Liver (tissue), 9 donors: ENCODE results near the gene MRPL54. TPM values are rescaled to one million over a fixed set of nuclear protein-coding genes. Genes with fewer than 3 reads are reported as not detected.

Source experiments
- DNase-seq: peaks from one replicate; pipeline ENCODE4 v3.0.0-alpha.2; 2017; ENCODE audit warnings: low spot score
- H3K27ac ChIP-seq, 2 donors: one replicate each; pipeline ENCODE4 v1.7.0; 2013; ENCODE audit warnings: inconsistent platforms in 2 of 2, low read length in 2 of 2, control low read depth in 1 of 2, low read depth in 1 of 2, mild to moderate bottlenecking in 1 of 2
- H3K27me3 ChIP-seq, 4 donors: one replicate each; pipeline versions ENCODE4 v1.6.1 to v1.7.0; 2013; ENCODE audit warnings: low read length in 3 of 4, inconsistent platforms in 1 of 4, mild to moderate bottlenecking in 1 of 4, moderate library complexity in 1 of 4; ENCODE audit not compliant: control insufficient read depth in 4 of 4, insufficient read depth in 4 of 4
- H3K36me3 ChIP-seq, 4 donors: one replicate each; pipeline versions ENCODE4 v1.6.1 to v1.7.0; 2013; ENCODE audit warnings: low read length in 3 of 4, mild to moderate bottlenecking in 3 of 4, low read depth in 1 of 4, moderate library complexity in 1 of 4; ENCODE audit not compliant: control insufficient read depth in 4 of 4, insufficient read depth in 3 of 4
- H3K4me1 ChIP-seq, 4 donors: one replicate each; pipeline versions ENCODE4 v1.6.1 to v1.7.0; 2013; ENCODE audit warnings: low read length in 3 of 4, mild to moderate bottlenecking in 3 of 4, moderate library complexity in 1 of 4; ENCODE audit not compliant: control insufficient read depth in 4 of 4, insufficient read depth in 4 of 4
- H3K4me3 ChIP-seq, 3 donors: one replicate each; pipeline versions ENCODE4 v1.6.1 to v1.7.0; 2013; ENCODE audit warnings: low read length in 3 of 3, control low read depth in 1 of 3, low read depth in 1 of 3, mild to moderate bottlenecking in 1 of 3
- H3K9ac ChIP-seq, 2 donors: one replicate each; pipeline ENCODE4 v1.7.0; 2013; ENCODE audit warnings: low read length in 2 of 2, mild to moderate bottlenecking in 2 of 2, moderate library complexity in 2 of 2, control low read depth in 1 of 2, low read depth in 1 of 2
- H3K9me3 ChIP-seq, 4 donors: one replicate each; pipeline versions ENCODE4 v1.6.1 to v1.7.0; 2013; ENCODE audit warnings: low read length in 3 of 4; ENCODE audit not compliant: control insufficient read depth in 4 of 4
- ATF3 ChIP-seq: IDR thresholded peaks from 2 replicates; pipeline ENCODE4 v1.6.1; 2016; ENCODE audit warnings: antibody characterized with exemption
- CTCF ChIP-seq: fragments of 150-350 bp; IDR thresholded peaks from 2 replicates; pipeline ENCODE4 v1.5.1; 2017; ENCODE audit warnings: improper control_type of control experiment, low read depth, low read length; ENCODE audit not compliant: missing input control
- EGR1 ChIP-seq, 2 donors: IDR thresholded peaks; 2 replicates each; pipeline ENCODE4 v1.6.1; 2016 to 2018; ENCODE audit warnings: antibody characterized with exemption in 2 of 2, low read depth in 2 of 2
- FOXA1 ChIP-seq: IDR thresholded peaks from 2 replicates; pipeline ENCODE4 v1.6.1; 2016; ENCODE audit warnings: antibody characterized with exemption
- FOXA2 ChIP-seq: IDR thresholded peaks from 2 replicates; pipeline ENCODE4 v1.6.1; 2016; ENCODE audit warnings: antibody characterized with exemption
- GABPA ChIP-seq, 2 donors: IDR thresholded peaks in 1 of 2; conservative IDR thresholded peaks in 1 of 2; 2 replicates each; pipeline ENCODE4 v1.6.1; 2016; ENCODE audit warnings: antibody characterized with exemption in 2 of 2, mild to moderate bottlenecking in 1 of 2, moderate library complexity in 1 of 2
- HNF4A ChIP-seq, 2 donors: conservative IDR thresholded peaks; 2 replicates each; pipeline ENCODE4 v1.6.1; 2016; ENCODE audit warnings: antibody characterized with exemption in 2 of 2, mild to moderate bottlenecking in 2 of 2
- HNF4G ChIP-seq: IDR thresholded peaks from 2 replicates; pipeline ENCODE4 v1.6.1; 2016; ENCODE audit warnings: antibody characterized with exemption
- JUND ChIP-seq, 2 donors: IDR thresholded peaks; 2 replicates each; pipeline ENCODE4 v1.6.1; 2016; ENCODE audit warnings: antibody characterized with exemption in 2 of 2
- MAX ChIP-seq: IDR thresholded peaks from 2 replicates; pipeline ENCODE4 v1.6.1; 2016; ENCODE audit warnings: antibody characterized with exemption
- NR2F2 ChIP-seq: IDR thresholded peaks from 2 replicates; pipeline ENCODE4 v1.6.1; 2016; ENCODE audit warnings: antibody characterized with exemption
- RAD21 ChIP-seq, 2 donors: IDR thresholded peaks; 2 replicates each; pipeline ENCODE4 v1.6.1; 2016; ENCODE audit warnings: antibody characterized with exemption in 2 of 2, mild to moderate bottlenecking in 2 of 2
- REST ChIP-seq: IDR thresholded peaks from 2 replicates; pipeline ENCODE4 v1.6.1; 2016; ENCODE audit warnings: antibody characterized with exemption, mild to moderate bottlenecking
- RXRA ChIP-seq, 2 donors: IDR thresholded peaks; 2 replicates each; pipeline ENCODE4 v1.6.1; 2017 to 2018; ENCODE audit warnings: antibody characterized with exemption in 2 of 2, mild to moderate bottlenecking in 1 of 2
- SP1 ChIP-seq: IDR thresholded peaks from 2 replicates; pipeline ENCODE4 v1.6.1; 2018; ENCODE audit warnings: antibody characterized with exemption, mild to moderate bottlenecking
- TAF1 ChIP-seq: conservative IDR thresholded peaks from 2 replicates; pipeline ENCODE4 v1.6.1; 2016; ENCODE audit warnings: antibody characterized with exemption, mild to moderate bottlenecking
- YY1 ChIP-seq: IDR thresholded peaks from 2 replicates; pipeline ENCODE4 v1.6.1; 2016; ENCODE audit warnings: antibody characterized with exemption, mild to moderate bottlenecking
- ZBTB33 ChIP-seq: IDR thresholded peaks from 2 replicates; pipeline ENCODE4 v1.6.1; 2016; ENCODE audit warnings: antibody characterized with exemption
- WGBS: extraction: QIAGEN DNeasy Blood & Tissue Kit; methylation state at CpG from one replicate; pipeline ENCODE4 v1.1.7; 2013; 5-methylcytosine and 5-hydroxymethylcytosine counted together
- polyA plus RNA-seq, 2 donors: library from polyadenylated mRNA; stranded (reverse) in 1 of 2; unstranded in 1 of 2; fragments of 200-250 nt in 1 of 2; fragments of >200 nt in 1 of 2; fragmentation: Nextera tagmentation in 1 of 2; extraction: Ambion mirVana in 1 of 2; gene quantifications; one replicate each; pipeline versions ENCODE4 v1.2.1 to v1.2.3, GENCODE V29; 2013 to 2015
- total RNA-seq, 2 donors: library from RNA; depleted of rRNA; stranded (reverse); fragments of >200 nt; gene quantifications; one replicate each; pipeline ENCODE4 v1.2.3, GENCODE V29; 2014
- donor health status: healthy.
- donor health status: healthy.
- donor health status: healthy.
- donor health status: healthy.
- donor health status: healthy.

MRPL54 gene
- total and polyA plus RNA-seq, 4 donors = 25.1 to 109 (median 42.9) TPM

- Histone ChIP-seq H3K9me3 (no peaks in the 10 kb centered on the region), H3K27ac (no peak overlapping the region), H3K4me3 (no peak overlapping the region), H3K36me3 (no peaks in the 10 kb centered on the region), H3K27me3 (peaks cover 0 to 3% (median 0%) of the 10 kb centered on the region in 4 donors), H3K4me1 (peaks cover 0 to 8% (median 0%) of the 10 kb centered on the region in 4 donors), H3K9ac (no peak overlapping the region)
- DNase-seq = no peak
- WGBS = 85% methylated on average over 19 of the region's 19 CpGs
- no peak for TF ChIP-seq CTCF
- no peak for TF ChIP-seq JUND (IDR thresholded peaks at IDR 0.05)
- no peak for TF ChIP-seq ATF3
- no peak for TF ChIP-seq HNF4A (conservative IDR thresholded peaks at IDR 0.05)
- no peak for TF ChIP-seq ZBTB33
- TF ChIP-seq RXRA (IDR thresholded peaks at IDR 0.05) = no peak
- TF ChIP-seq FOXA1 = no peak
- no peak for TF ChIP-seq FOXA2
- no peak for TF ChIP-seq MAX
- TF ChIP-seq EGR1 (IDR thresholded peaks at IDR 0.05; ENCODE audit: low read depth in 2 of 2) = no peak
- TF ChIP-seq REST = no peak
- no peak for TF ChIP-seq TAF1
- no peak for TF ChIP-seq SP1
- no peak for TF ChIP-seq YY1
- no peak for TF ChIP-seq NR2F2
- no peak for TF ChIP-seq RAD21 (IDR thresholded peaks at IDR 0.05)
- no peak for TF ChIP-seq GABPA (IDR thresholded peaks at IDR 0.05 in 1 of 2, conservative IDR thresholded peaks at IDR 0.05 in 1 of 2)
- no peak for TF ChIP-seq HNF4G
Observed at GRCh38 chr19:3807131-3807480, 44.6 kb downstream of the MRPL54 start.
